ENCODE data around the gene SELENOP.
"Not testable (repeated sequence)": the region's sequence is repeated elsewhere in the genome, so short reads cannot be mapped to it uniquely, and the experiment has no call there.

The SELENOP gene

GRCh38 chr5:42825422-42826148, 13.9 kb upstream of the SELENOP start:
- DNase-seq = no peak

GRCh38 chr5:42824347-42824976, 12.8 kb upstream of the SELENOP start:
- no peak for DNase-seq

GRCh38 chr5:42822548-42822947, 10.9 kb upstream of the SELENOP start:
- DNase-seq = no peak

GRCh38 chr5:42819745-42820144, 8.1 kb upstream of the SELENOP start:
- DNase-seq = no peak

- not testable (repeated sequence) for DNase-seq
Observed at GRCh38 chr5:42816546-42816945, 4.9 kb upstream of the SELENOP start.

GRCh38 chr5:42813533-42813932, 1.8 kb upstream of the SELENOP start:
- DNase-seq = no peak

GRCh38 chr5:42812620-42813019, 928 bp upstream of the SELENOP start:
- DNase-seq = no peak

- no peak for DNase-seq
Observed at GRCh38 chr5:42810834-42811590, 680 bp downstream of the SELENOP start.

GRCh38 chr5:42808888-42809611, 2.6 kb downstream of the SELENOP start:
- DNase-seq = no peak

GRCh38 chr5:42807722-42808447, 3.8 kb downstream of the SELENOP start:
- DNase-seq = no peak

- no peak for DNase-seq
Observed at GRCh38 chr5:42806701-42807262, 4.9 kb downstream of the SELENOP start.

GRCh38 chr5:42806004-42806700, 5.5 kb downstream of the SELENOP start:
- DNase-seq = no peak

GRCh38 chr5:42804717-42805339, 6.9 kb downstream of the SELENOP start:
- DNase-seq = no peak

GRCh38 chr5:42801516-42802166, 10.1 kb downstream of the SELENOP start:
- DNase-seq = no peak

- no peak for DNase-seq
Observed at GRCh38 chr5:42800748-42801330, 10.9 kb downstream of the SELENOP start.

- DNase-seq = no peak
Observed at GRCh38 chr5:42799668-42800114, 12.0 kb downstream of the SELENOP start.

GRCh38 chr5:42799241-42799608, 12.5 kb downstream of the SELENOP start:
- no peak for DNase-seq

GRCh38 chr5:42798284-42799240, 13.1 kb downstream of the SELENOP start:
- no peak for DNase-seq

GRCh38 chr5:42791151-42791550, 20.5 kb downstream of the SELENOP start:
- DNase-seq = no peak
